Endothelial cell of umbilical vein (primary cell): ENCODE data around the gene DNAJC16.

Experiments
- MAX ChIP-seq: IDR thresholded peaks from 2 replicates; pipeline ENCODE4 v1.6.1; 2011; ENCODE audit not compliant: insufficient read depth, insufficient read length
- POLR2A ChIP-seq: IDR thresholded peaks from 2 replicates; pipeline ENCODE4 v1.6.1; 2012; ENCODE audit warnings: low read depth, mild to moderate bottlenecking, control low read depth, low read length
- POLR2AphosphoS5 ChIP-seq: IDR thresholded peaks from 2 replicates; pipeline ENCODE4 v1.6.1; 2012; ENCODE audit warnings: low read depth, mild to moderate bottlenecking, control low read depth, low read length, moderate library complexity; ENCODE audit not compliant: insufficient read depth
- TF ChIP-seq, protein P1 (sequence below), 2 donors: IDR thresholded peaks; 1 replicate in 1 of 2; 2 replicates in 1 of 2; pipeline ENCODE4 v1.5.1; 2011; ENCODE audit warnings: low read length in 2 of 2, mild to moderate bottlenecking in 2 of 2, moderate library complexity in 2 of 2, control low read depth in 1 of 2, inconsistent platforms in 1 of 2, low read depth in 1 of 2; ENCODE audit not compliant: insufficient read depth in 1 of 2; ENCODE audit errors: extremely low read depth in 1 of 2

DNA sequence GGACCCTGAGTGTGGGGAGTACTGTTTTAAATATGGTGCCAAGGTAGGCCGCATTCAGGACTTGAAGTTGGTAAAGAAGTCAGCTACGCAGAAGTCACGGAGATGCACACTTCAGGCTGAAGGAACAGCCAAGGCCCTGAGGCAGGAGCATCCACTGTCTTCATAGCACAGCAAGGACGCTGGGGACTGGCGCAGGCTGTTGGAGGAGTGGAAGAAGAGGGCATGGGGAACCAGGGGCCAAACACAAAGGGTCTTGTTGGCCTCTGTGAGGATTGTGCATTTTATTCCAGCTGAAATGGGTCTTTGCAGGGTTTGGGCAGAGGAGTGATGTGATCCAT lies 16.6 kb downstream of the DNAJC16 start:
- no peak for TF ChIP-seq MAX
- TF ChIP-seq POLR2A = no peak
- TF ChIP-seq, protein P1, sequence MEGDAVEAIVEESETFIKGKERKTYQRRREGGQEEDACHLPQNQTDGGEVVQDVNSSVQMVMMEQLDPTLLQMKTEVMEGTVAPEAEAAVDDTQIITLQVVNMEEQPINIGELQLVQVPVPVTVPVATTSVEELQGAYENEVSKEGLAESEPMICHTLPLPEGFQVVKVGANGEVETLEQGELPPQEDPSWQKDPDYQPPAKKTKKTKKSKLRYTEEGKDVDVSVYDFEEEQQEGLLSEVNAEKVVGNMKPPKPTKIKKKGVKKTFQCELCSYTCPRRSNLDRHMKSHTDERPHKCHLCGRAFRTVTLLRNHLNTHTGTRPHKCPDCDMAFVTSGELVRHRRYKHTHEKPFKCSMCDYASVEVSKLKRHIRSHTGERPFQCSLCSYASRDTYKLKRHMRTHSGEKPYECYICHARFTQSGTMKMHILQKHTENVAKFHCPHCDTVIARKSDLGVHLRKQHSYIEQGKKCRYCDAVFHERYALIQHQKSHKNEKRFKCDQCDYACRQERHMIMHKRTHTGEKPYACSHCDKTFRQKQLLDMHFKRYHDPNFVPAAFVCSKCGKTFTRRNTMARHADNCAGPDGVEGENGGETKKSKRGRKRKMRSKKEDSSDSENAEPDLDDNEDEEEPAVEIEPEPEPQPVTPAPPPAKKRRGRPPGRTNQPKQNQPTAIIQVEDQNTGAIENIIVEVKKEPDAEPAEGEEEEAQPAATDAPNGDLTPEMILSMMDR (IDR thresholded peaks at IDR 0.05; ENCODE audit: extremely low read depth in 1 of 2, insufficient read depth in 1 of 2, low read depth in 1 of 2, low read length in 2 of 2) = no peak
- no peak for TF ChIP-seq POLR2AphosphoS5
